CD4-positive, CD25-positive, alpha-beta regulatory T cell (primary cell): ENCODE measurements around the gene PCSK6. TPM values are rescaled to one million over a fixed set of nuclear protein-coding genes. Genes with fewer than 3 reads are reported as not detected.
"Not testable (repeated sequence)": the region's sequence is repeated elsewhere in the genome, so short reads cannot be mapped to it uniquely, and the experiment has no call there.

ENCODE experiments used
- ATAC-seq, 2 donors: fragments of 150-1000 bp; cut with Tn5 transposase; one replicate each; pipeline ENCODE4 v1.10.0; 2021; ENCODE audit warnings: low read depth in 2 of 2, moderate number of reproducible peaks in 2 of 2, moderate library complexity in 1 of 2
- DNase-seq, 3 donors: peaks; one replicate each; pipeline versions ENCODE4 v3.0.0 to v3.0.0-alpha.2; 2012 to 2022; ENCODE audit warnings: mixed read lengths in 1 of 3
- H3K27ac ChIP-seq: one replicate; pipeline ENCODE4 v1.7.0; 2013; ENCODE audit warnings: mild to moderate bottlenecking, low read length; ENCODE audit not compliant: insufficient read depth, poor library complexity, severe bottlenecking
- H3K27me3 ChIP-seq: one replicate; pipeline ENCODE4 v1.7.0; 2013; ENCODE audit warnings: low read length; ENCODE audit not compliant: control insufficient read depth, insufficient read depth
- H3K36me3 ChIP-seq: one replicate; pipeline ENCODE4 v1.7.0; 2013; ENCODE audit warnings: mild to moderate bottlenecking, low read length, moderate library complexity; ENCODE audit not compliant: control insufficient read depth, insufficient read depth
- H3K4me1 ChIP-seq: 2 replicates; pipeline ENCODE4 v1.7.0; 2013; ENCODE audit warnings: mild to moderate bottlenecking, low read length; ENCODE audit not compliant: insufficient read depth, control insufficient read depth, poor library complexity, severe bottlenecking
- H3K4me3 ChIP-seq: one replicate; pipeline ENCODE4 v1.7.0; 2013; ENCODE audit warnings: low read depth, mild to moderate bottlenecking, low read length, moderate library complexity
- H3K9me3 ChIP-seq, 2 experiments: 1 replicate in 1 of 2; 2 replicates in 1 of 2; pipeline ENCODE4 v1.7.0; 2013; ENCODE audit warnings: low read length in 2 of 2, mild to moderate bottlenecking in 1 of 2, moderate library complexity in 1 of 2; ENCODE audit not compliant: control insufficient read depth in 2 of 2
- H3K27ac Mint-ChIP-seq, 3 donors: one replicate each; pipeline ENCODE4 v1.8.0; 2020 to 2022; ENCODE audit warnings: mild to moderate bottlenecking in 3 of 3, mixed read lengths in 3 of 3, moderate library complexity in 2 of 3
- H3K27me3 Mint-ChIP-seq: one replicate; pipeline ENCODE4 v1.8.0; 2022; ENCODE audit warnings: mild to moderate bottlenecking, mixed read lengths
- H3K36me3 Mint-ChIP-seq: one replicate; pipeline ENCODE4 v1.8.0; 2020; ENCODE audit warnings: mixed read lengths
- H3K4me1 Mint-ChIP-seq, 4 donors: one replicate each; pipeline ENCODE4 v1.8.0; 2020 to 2022; ENCODE audit warnings: mixed read lengths in 4 of 4, mild to moderate bottlenecking in 1 of 4
- H3K4me3 Mint-ChIP-seq, 4 donors: one replicate each; pipeline ENCODE4 v1.8.0; 2020 to 2022; ENCODE audit warnings: mild to moderate bottlenecking in 4 of 4, mixed read lengths in 4 of 4, moderate library complexity in 3 of 4
- H3K9me3 Mint-ChIP-seq, 7 donors: one replicate each; pipeline ENCODE4 v1.8.0; 2020 to 2022; ENCODE audit warnings: mixed read lengths in 7 of 7, mild to moderate bottlenecking in 3 of 7, moderate library complexity in 2 of 7
- polyA plus RNA-seq, 4 donors: library from polyadenylated mRNA; unstranded; fragments of 300-500 nt; fragmentation: Illumina TruSeq; gene quantifications; one replicate each; pipeline ENCODE4 v1.2.3, GENCODE V29; 2021
- total RNA-seq: library from RNA; stranded (reverse); gene quantifications from one replicate; pipeline ENCODE4 v1.2.3, GENCODE V29; 2022

PCSK6 gene
- total and polyA plus RNA-seq, 5 donors from 2014 or later: 0.07 to 1.1 (median 0.22) TPM; not detected in 1

DNA sequence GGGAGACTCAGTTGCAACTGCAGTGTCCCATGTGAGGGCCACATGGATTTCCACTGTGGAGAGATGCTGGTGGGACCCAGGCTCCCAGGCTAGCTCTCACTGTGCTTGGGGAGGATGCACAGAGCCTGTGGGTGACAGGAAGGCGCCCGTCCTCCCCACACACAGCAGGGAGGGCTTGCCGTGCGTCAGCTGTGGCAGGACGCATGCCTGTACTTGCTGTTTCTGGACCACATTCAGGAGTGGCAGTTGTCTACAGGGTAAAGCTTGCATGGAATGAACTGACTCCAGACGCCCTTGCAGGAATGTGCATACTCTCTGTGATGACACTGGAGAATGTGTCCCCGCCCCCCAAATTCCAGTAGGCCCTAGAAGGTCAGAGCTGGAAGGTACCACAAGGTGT lies 130.6 kb downstream of the PCSK6 start:
- H3K9me3 ChIP-seq: no peaks in the 10 kb centered on the region
- DNase-seq (no peak), ATAC-seq (no peak)
- no peaks in the 10 kb centered on the region for H3K4me1 Mint-ChIP-seq
- no peak overlapping the region for H3K4me3 Mint-ChIP-seq
- peaks cover 2% of the 10 kb centered on the region for H3K27me3 ChIP-seq
- peaks cover 0 to 1% (median 0%) of the 10 kb centered on the region in 7 donors for H3K9me3 Mint-ChIP-seq
- H3K4me1 ChIP-seq: no peaks in the 10 kb centered on the region
- H3K27ac ChIP-seq: no peak overlapping the region
- H3K27me3 Mint-ChIP-seq: no peaks in the 10 kb centered on the region
- H3K27ac Mint-ChIP-seq: no peak overlapping the region
- no peaks in the 10 kb centered on the region for H3K36me3 Mint-ChIP-seq
- no peaks in the 10 kb centered on the region for H3K36me3 ChIP-seq
- H3K4me3 ChIP-seq: no peak overlapping the region

DNA sequence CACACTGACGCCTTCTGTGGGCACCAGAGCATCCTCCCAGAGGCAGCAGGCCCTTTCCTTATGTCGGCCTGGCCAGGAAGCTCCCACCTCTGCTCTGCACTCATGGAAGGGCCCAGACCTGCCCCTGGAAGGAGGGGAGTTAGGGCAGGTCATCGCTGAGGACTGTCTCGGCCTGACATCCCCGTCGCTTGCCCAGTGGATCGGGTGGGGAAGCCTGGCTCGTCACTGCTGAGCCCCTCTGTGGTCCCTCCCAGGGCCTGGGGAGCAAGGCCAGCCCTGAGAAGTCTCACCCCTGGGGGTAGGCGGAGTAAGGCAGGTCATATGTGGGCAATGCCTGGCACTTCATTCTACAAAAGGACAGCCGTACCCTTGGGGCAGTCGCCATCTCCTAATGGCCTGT lies 131.6 kb downstream of the PCSK6 start:
- Mint-ChIP-seq H3K36me3 (no peaks in the 10 kb centered on the region), H3K4me1 (no peaks in the 10 kb centered on the region), H3K27me3 (peaks cover 2% of the 10 kb centered on the region), H3K27ac (no peak overlapping the region), H3K9me3 (peaks cover 0 to 1% (median 0%) of the 10 kb centered on the region in 7 donors), H3K4me3 (no peak overlapping the region)
- H3K4me1 ChIP-seq: no peaks in the 10 kb centered on the region
- H3K27me3 ChIP-seq: peaks cover 2% of the 10 kb centered on the region
- no peak overlapping the region for H3K4me3 ChIP-seq
- H3K27ac ChIP-seq: no peak overlapping the region
- no peaks in the 10 kb centered on the region for H3K9me3 ChIP-seq
- ATAC-seq: no peak
- no peaks in the 10 kb centered on the region for H3K36me3 ChIP-seq
- DNase-seq: no peak

DNA sequence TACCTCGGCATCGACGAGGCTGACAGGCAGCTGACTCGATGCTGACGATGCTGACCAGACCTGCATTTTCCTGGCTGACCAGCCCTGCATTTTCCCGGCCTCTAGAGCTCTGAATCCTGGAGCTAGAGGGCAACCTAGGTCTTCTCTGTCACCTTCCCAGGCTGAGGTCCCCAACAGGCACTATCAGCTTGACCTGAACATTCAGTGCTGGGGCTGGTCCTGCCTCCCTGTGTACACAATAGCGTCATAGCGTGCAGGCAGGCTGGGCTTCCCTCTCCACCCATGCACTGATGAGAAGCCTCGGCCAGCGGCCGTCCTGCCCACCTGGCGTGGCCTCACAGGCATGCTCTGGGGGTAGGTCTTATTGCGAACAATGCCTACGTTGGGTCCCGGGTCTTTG lies 132.2 kb downstream of the PCSK6 start:
- no peaks in the 10 kb centered on the region for H3K9me3 ChIP-seq
- Mint-ChIP-seq H3K27ac (no peak overlapping the region), H3K27me3 (peaks cover 8% of the 10 kb centered on the region), H3K36me3 (no peaks in the 10 kb centered on the region), H3K4me1 (no peaks in the 10 kb centered on the region), H3K9me3 (no peaks in the 10 kb centered on the region), H3K4me3 (no peak overlapping the region)
- DNase-seq (no peak), ATAC-seq (no peak)
- H3K27me3 ChIP-seq: peaks cover 2% of the 10 kb centered on the region
- no peak overlapping the region for H3K27ac ChIP-seq
- H3K4me1 ChIP-seq: no peaks in the 10 kb centered on the region
- H3K4me3 ChIP-seq: no peak overlapping the region
- H3K36me3 ChIP-seq: no peaks in the 10 kb centered on the region

DNA sequence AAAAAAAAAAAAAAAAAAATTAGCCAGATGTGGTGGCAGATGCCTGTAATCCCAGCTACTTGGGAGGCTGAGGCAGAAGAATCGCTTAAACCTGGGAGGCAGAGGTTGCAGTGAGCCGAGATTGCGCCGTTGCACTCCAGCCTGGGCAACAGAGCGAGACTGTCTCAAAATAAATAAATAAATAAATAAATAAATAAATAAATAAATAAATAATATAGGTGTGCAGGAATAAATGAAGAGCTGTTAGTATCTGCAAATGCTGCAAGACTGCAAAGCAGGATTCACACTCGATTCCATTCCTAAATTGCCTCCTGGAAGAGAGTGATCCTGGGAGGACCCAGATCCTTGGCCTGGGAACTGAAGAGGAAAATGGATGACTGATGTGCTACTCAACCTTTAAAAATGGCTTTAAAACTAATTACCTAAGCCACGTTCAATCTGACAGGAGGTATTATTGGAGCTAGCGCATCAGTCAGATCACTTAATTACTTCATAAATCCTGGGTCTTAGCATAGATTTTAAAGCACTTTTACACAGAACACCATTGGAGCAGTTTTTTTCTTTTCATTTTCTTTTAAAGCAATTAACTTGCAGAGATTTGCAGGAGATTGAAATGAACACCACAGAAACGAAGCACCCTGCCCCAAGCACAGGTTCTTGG lies 132.9 kb downstream of the PCSK6 start:
- not testable (repeated sequence) for H3K27ac Mint-ChIP-seq, H3K9me3 ChIP-seq, H3K4me3 ChIP-seq, H3K9me3 Mint-ChIP-seq, H3K4me3 Mint-ChIP-seq, H3K4me1 Mint-ChIP-seq, H3K36me3 ChIP-seq, H3K36me3 Mint-ChIP-seq, H3K27me3 Mint-ChIP-seq, ATAC-seq, H3K4me1 ChIP-seq, H3K27ac ChIP-seq, DNase-seq, H3K27me3 ChIP-seq

DNA sequence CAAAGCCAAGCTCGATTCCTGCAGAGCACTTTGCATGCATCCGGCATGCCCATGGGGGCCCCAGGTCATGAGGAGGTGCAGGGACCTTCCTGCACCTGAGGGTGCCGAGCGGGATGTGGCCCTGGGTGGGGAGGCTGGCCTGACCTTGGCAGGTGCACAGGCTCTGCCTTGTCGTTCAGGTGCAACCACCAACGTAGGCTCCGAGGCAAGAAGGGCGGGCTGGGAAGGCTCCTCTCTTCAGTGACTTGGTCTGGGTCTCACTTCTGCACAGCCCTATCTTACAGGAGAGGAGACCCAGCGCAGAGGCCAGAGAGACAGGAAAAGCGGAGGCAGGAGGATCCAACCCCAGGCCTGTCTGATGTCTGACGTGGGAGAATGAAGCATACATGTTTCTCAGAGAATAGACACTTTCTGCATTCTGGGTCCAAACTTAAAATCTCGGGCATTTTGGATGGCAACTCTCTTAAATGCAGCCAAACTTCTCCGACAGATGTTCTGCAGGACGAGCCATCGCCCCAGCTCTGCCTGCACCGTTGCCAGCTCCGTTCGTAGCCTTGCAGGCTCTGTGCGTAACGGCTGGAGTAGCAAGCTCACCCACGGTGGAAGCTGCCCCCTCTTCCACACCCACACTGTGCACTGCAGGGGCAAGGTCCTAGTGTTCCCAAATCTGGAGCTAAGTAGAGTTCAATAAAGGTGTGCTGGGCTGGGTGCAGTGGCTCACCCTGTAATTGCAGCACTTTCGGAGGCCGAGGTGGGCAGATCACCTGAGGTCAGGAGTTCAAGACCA lies 133.6 kb downstream of the PCSK6 start:
- H3K27me3 ChIP-seq: peaks cover 2% of the 10 kb centered on the region
- no peak overlapping the region for H3K27ac Mint-ChIP-seq
- H3K4me3 Mint-ChIP-seq: no peak overlapping the region
- H3K27me3 Mint-ChIP-seq: peaks cover 10% of the 10 kb centered on the region
- H3K36me3 ChIP-seq: no peaks in the 10 kb centered on the region
- H3K9me3 ChIP-seq: no peaks in the 10 kb centered on the region
- H3K9me3 Mint-ChIP-seq: no peaks in the 10 kb centered on the region
- no peaks in the 10 kb centered on the region for H3K4me1 ChIP-seq
- no peak overlapping the region for H3K4me3 ChIP-seq
- no peaks in the 10 kb centered on the region for H3K4me1 Mint-ChIP-seq
- H3K27ac ChIP-seq: no peak overlapping the region
- DNase-seq: no peak
- no peaks in the 10 kb centered on the region for H3K36me3 Mint-ChIP-seq
- no peak for ATAC-seq

DNA sequence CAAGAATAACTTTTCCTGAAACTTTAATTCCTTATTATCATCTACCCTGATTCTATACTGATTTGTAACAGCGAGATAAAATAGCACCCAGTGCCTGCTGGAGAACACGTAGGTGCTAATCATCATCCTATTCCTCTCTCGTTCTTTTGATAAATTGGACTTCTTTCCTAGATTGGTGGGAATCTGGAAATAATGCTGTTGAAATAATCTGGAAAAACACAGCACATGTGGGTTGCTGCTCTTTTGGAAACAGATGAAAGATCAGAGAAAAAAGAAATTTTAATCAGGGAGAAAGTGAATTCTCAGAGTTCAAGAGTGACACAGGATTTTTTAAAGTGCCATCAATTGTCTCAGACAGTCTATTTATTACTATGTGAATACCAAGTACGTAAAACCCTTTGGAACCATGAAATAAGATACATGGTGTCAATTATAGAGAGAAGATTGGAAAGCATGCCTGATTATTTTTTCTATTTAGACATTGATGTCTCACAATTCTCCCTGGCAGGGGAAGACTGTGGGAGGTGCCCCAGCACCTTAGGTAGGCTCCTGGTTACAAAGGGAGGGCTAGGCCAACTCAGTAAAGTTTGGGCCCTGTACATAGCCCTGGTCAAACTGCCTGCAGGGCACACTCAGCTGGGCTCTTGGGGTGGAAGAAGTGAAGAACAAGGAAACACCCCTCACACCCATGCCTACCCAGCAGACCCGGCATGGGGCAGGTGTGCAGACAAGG lies 134.4 kb downstream of the PCSK6 start:
- no peaks in the 10 kb centered on the region for H3K9me3 Mint-ChIP-seq
- ATAC-seq (no peak), DNase-seq (no peak)
- no peak overlapping the region for H3K27ac Mint-ChIP-seq
- Histone ChIP-seq H3K27me3 (peaks cover 2% of the 10 kb centered on the region), H3K9me3 (no peaks in the 10 kb centered on the region), H3K27ac (no peak overlapping the region), H3K4me1 (no peaks in the 10 kb centered on the region), H3K4me3 (no peak overlapping the region), H3K36me3 (no peaks in the 10 kb centered on the region)
- no peak overlapping the region for H3K4me3 Mint-ChIP-seq
- H3K27me3 Mint-ChIP-seq: peaks cover 18% of the 10 kb centered on the region
- H3K4me1 Mint-ChIP-seq: no peaks in the 10 kb centered on the region
- no peaks in the 10 kb centered on the region for H3K36me3 Mint-ChIP-seq

DNA sequence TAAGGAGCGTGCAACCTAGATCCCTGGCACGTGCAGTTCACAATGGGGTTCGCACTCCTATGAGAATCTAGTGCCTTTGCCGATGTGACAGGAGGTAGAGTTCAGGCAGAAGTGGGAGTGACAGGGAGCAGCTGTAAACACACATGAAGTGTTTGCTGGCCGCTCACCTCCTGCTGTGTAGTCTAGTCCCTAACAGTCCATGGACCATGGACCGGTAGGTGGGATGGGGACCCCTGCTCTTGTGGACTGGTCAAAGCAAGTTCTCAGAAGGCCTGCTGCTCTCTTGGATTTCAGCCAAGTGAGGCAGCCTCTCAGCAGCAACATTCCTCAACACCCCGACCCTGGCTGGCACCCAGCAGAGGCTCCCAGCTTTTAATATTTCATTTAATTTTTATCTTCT lies 136.3 kb downstream of the PCSK6 start:
- H3K36me3 Mint-ChIP-seq: no peaks in the 10 kb centered on the region
- no peak for DNase-seq
- Histone ChIP-seq H3K27ac (no peak overlapping the region), H3K9me3 (no peaks in the 10 kb centered on the region), H3K27me3 (peaks cover 2% of the 10 kb centered on the region), H3K36me3 (no peaks in the 10 kb centered on the region), H3K4me1 (no peaks in the 10 kb centered on the region), H3K4me3 (no peak overlapping the region)
- H3K27ac Mint-ChIP-seq: no peak overlapping the region
- H3K4me1 Mint-ChIP-seq: no peaks in the 10 kb centered on the region
- no peak overlapping the region for H3K4me3 Mint-ChIP-seq
- peaks cover 22% of the 10 kb centered on the region for H3K27me3 Mint-ChIP-seq
- ATAC-seq: no peak
- H3K9me3 Mint-ChIP-seq: no peaks in the 10 kb centered on the region
